T1000 (cell line): ENCODE measurements around the gene CNTFR.

Experiments used
- DNase-seq: peaks from one replicate; lab custom pipeline; 2025; ENCODE audit warnings: mixed read lengths; lab: John Stamatoyannopoulos, UW

Gene CNTFR

GRCh38 chr9:34620061-34620994, 30.8 kb upstream of the CNTFR start, which contains the start of gene DCTN3:
Gene DCTN3, minus strand, starts transcription at chr9:34620495. Its CDS starts 31 bp downstream, at chr9:34620464.
- DNase-seq = peak; percentile 54

- no peak for DNase-seq
These were observed 25.6 kb upstream of the CNTFR start for GRCh38 chr9:34615132-34615531.

- peak; percentile 40 for DNase-seq
These were observed 23.4 kb upstream of the CNTFR start for GRCh38 chr9:34612788-34613390.

- DNase-seq = peak; percentile 56
These were observed 22.6 kb upstream of the CNTFR start, which contains the start of gene RPP25L for GRCh38 chr9:34611811-34612787. Gene RPP25L, minus strand, starts transcription at chr9:34612097. Its CDS starts 801 bp downstream, at chr9:34611296.

- no peak for DNase-seq
These were observed 21.8 kb upstream of the CNTFR start for GRCh38 chr9:34611251-34611810.

GRCh38 chr9:34610434-34611206, 21.1 kb upstream of the CNTFR start:
- no peak for DNase-seq

GRCh38 chr9:34607331-34607730, 17.8 kb upstream of the CNTFR start:
- DNase-seq = no peak

GRCh38 chr9:34606905-34607304, 17.4 kb upstream of the CNTFR start:
- no peak for DNase-seq

- DNase-seq = no peak
These were observed 16.7 kb upstream of the CNTFR start for GRCh38 chr9:34606190-34606589.

- DNase-seq = peak; percentile 18
These were observed 14.2 kb upstream of the CNTFR start for GRCh38 chr9:34603610-34604231.

- DNase-seq = no peak
These were observed 12.5 kb upstream of the CNTFR start for GRCh38 chr9:34601937-34602573.

GRCh38 chr9:34600908-34601307, 11.4 kb upstream of the CNTFR start:
- no peak for DNase-seq

GRCh38 chr9:34599546-34599945, 10.0 kb upstream of the CNTFR start:
- DNase-seq = no peak

GRCh38 chr9:34594177-34594576, 4.7 kb upstream of the CNTFR start:
- no peak for DNase-seq

- DNase-seq = no peak
These were observed 3.5 kb upstream of the CNTFR start for GRCh38 chr9:34592895-34593601.

GRCh38 chr9:34591917-34592866, 2.7 kb upstream of the CNTFR start:
- DNase-seq = no peak

GRCh38 chr9:34591248-34591916, 1.9 kb upstream of the CNTFR start:
- DNase-seq = peak; percentile 43
